SIG-M5 treated with dmso at 0.1 percent for 504 hours (cell line): Measurements from ENCODE around the gene GOLT1A.

Source experiments
- DNase-seq: peaks from one replicate; lab custom pipeline; 2025; ENCODE audit not compliant: unreplicated experiment; lab: John Stamatoyannopoulos, UW

Gene GOLT1A

GRCh38 chr1:204221271-204221670, 7.5 kb upstream of the GOLT1A start:
- no peak for DNase-seq

- DNase-seq = peak; percentile 33
Observed at GRCh38 chr1:204219971-204220616, 6.3 kb upstream of the GOLT1A start.

GRCh38 chr1:204218552-204218951, 4.8 kb upstream of the GOLT1A start:
- no peak for DNase-seq

GRCh38 chr1:204217648-204218000, 3.8 kb upstream of the GOLT1A start:
- DNase-seq = no peak

- DNase-seq = no peak
Observed at GRCh38 chr1:204216880-204217647, 3.3 kb upstream of the GOLT1A start.

- DNase-seq = no peak
Observed at GRCh38 chr1:204216236-204216635, 2.4 kb upstream of the GOLT1A start.

- DNase-seq = no peak
Observed at GRCh38 chr1:204212715-204213114, 1.1 kb downstream of the GOLT1A start.

- no peak for DNase-seq
Observed at GRCh38 chr1:204211046-204211445, 2.7 kb downstream of the GOLT1A start.

- DNase-seq = peak; percentile 32
Observed at GRCh38 chr1:204207136-204207616, 6.6 kb downstream of the GOLT1A start.

GRCh38 chr1:204206121-204206520, 7.7 kb downstream of the GOLT1A start:
- peak; percentile 28 for DNase-seq

- DNase-seq = no peak
Observed at GRCh38 chr1:204205486-204205885, 8.3 kb downstream of the GOLT1A start.

GRCh38 chr1:204204944-204205343, 8.8 kb downstream of the GOLT1A start:
- no peak for DNase-seq

GRCh38 chr1:204203206-204203767, 10.5 kb downstream of the GOLT1A start:
- DNase-seq = no peak

- no peak for DNase-seq
Observed at GRCh38 chr1:204202481-204202880, 11.3 kb downstream of the GOLT1A start.

GRCh38 chr1:204201348-204202040, 12.3 kb downstream of the GOLT1A start:
- no peak for DNase-seq

- no peak for DNase-seq
Observed at GRCh38 chr1:204199579-204199978, 14.2 kb downstream of the GOLT1A start.

- peak; percentile 47 for DNase-seq
Observed at GRCh38 chr1:204198348-204199340, 15.1 kb downstream of the GOLT1A start.

GRCh38 chr1:204197068-204197467, 16.7 kb downstream of the GOLT1A start:
- no peak for DNase-seq

GRCh38 chr1:204196068-204196795, 17.6 kb downstream of the GOLT1A start, which contains the start of gene KISS1:
TSS of gene KISS1 (minus strand) at chr1:204196491. CDS start at chr1:204192876, 3,615 bp downstream.
- no peak for DNase-seq

GRCh38 chr1:204194771-204195170, 19.0 kb downstream of the GOLT1A start:
- DNase-seq = no peak
